Liver (tissue), 9 donors: Measurements from ENCODE around the gene MRFAP1. TPM values are rescaled to one million over a fixed set of nuclear protein-coding genes. Genes with fewer than 3 reads are reported as not detected.

Source experiments
- DNase-seq: peaks from one replicate; pipeline ENCODE4 v3.0.0-alpha.2; 2017; ENCODE audit warnings: low spot score
- H3K27ac ChIP-seq, 2 donors: one replicate each; pipeline ENCODE4 v1.7.0; 2013; ENCODE audit warnings: inconsistent platforms in 2 of 2, low read length in 2 of 2, control low read depth in 1 of 2, low read depth in 1 of 2, mild to moderate bottlenecking in 1 of 2
- H3K27me3 ChIP-seq, 4 donors: one replicate each; pipeline versions ENCODE4 v1.6.1 to v1.7.0; 2013; ENCODE audit warnings: low read length in 3 of 4, inconsistent platforms in 1 of 4, mild to moderate bottlenecking in 1 of 4, moderate library complexity in 1 of 4; ENCODE audit not compliant: control insufficient read depth in 4 of 4, insufficient read depth in 4 of 4
- H3K36me3 ChIP-seq, 4 donors: one replicate each; pipeline versions ENCODE4 v1.6.1 to v1.7.0; 2013; ENCODE audit warnings: low read length in 3 of 4, mild to moderate bottlenecking in 3 of 4, low read depth in 1 of 4, moderate library complexity in 1 of 4; ENCODE audit not compliant: control insufficient read depth in 4 of 4, insufficient read depth in 3 of 4
- H3K4me1 ChIP-seq, 4 donors: one replicate each; pipeline versions ENCODE4 v1.6.1 to v1.7.0; 2013; ENCODE audit warnings: low read length in 3 of 4, mild to moderate bottlenecking in 3 of 4, moderate library complexity in 1 of 4; ENCODE audit not compliant: control insufficient read depth in 4 of 4, insufficient read depth in 4 of 4
- H3K4me3 ChIP-seq, 3 donors: one replicate each; pipeline versions ENCODE4 v1.6.1 to v1.7.0; 2013; ENCODE audit warnings: low read length in 3 of 3, control low read depth in 1 of 3, low read depth in 1 of 3, mild to moderate bottlenecking in 1 of 3
- H3K9ac ChIP-seq, 2 donors: one replicate each; pipeline ENCODE4 v1.7.0; 2013; ENCODE audit warnings: low read length in 2 of 2, mild to moderate bottlenecking in 2 of 2, moderate library complexity in 2 of 2, control low read depth in 1 of 2, low read depth in 1 of 2
- H3K9me3 ChIP-seq, 4 donors: one replicate each; pipeline versions ENCODE4 v1.6.1 to v1.7.0; 2013; ENCODE audit warnings: low read length in 3 of 4; ENCODE audit not compliant: control insufficient read depth in 4 of 4
- EGR1 ChIP-seq, 2 donors: IDR thresholded peaks; 2 replicates each; pipeline ENCODE4 v1.6.1; 2016 to 2018; ENCODE audit warnings: antibody characterized with exemption in 2 of 2, low read depth in 2 of 2
- FOXA1 ChIP-seq: IDR thresholded peaks from 2 replicates; pipeline ENCODE4 v1.6.1; 2016; ENCODE audit warnings: antibody characterized with exemption
- FOXA2 ChIP-seq: IDR thresholded peaks from 2 replicates; pipeline ENCODE4 v1.6.1; 2016; ENCODE audit warnings: antibody characterized with exemption
- HNF4A ChIP-seq, 2 donors: conservative IDR thresholded peaks; 2 replicates each; pipeline ENCODE4 v1.6.1; 2016; ENCODE audit warnings: antibody characterized with exemption in 2 of 2, mild to moderate bottlenecking in 2 of 2
- HNF4G ChIP-seq: IDR thresholded peaks from 2 replicates; pipeline ENCODE4 v1.6.1; 2016; ENCODE audit warnings: antibody characterized with exemption
- JUND ChIP-seq, 2 donors: IDR thresholded peaks; 2 replicates each; pipeline ENCODE4 v1.6.1; 2016; ENCODE audit warnings: antibody characterized with exemption in 2 of 2
- NR2F2 ChIP-seq: IDR thresholded peaks from 2 replicates; pipeline ENCODE4 v1.6.1; 2016; ENCODE audit warnings: antibody characterized with exemption
- RAD21 ChIP-seq, 2 donors: IDR thresholded peaks; 2 replicates each; pipeline ENCODE4 v1.6.1; 2016; ENCODE audit warnings: antibody characterized with exemption in 2 of 2, mild to moderate bottlenecking in 2 of 2
- RXRA ChIP-seq, 2 donors: IDR thresholded peaks; 2 replicates each; pipeline ENCODE4 v1.6.1; 2017 to 2018; ENCODE audit warnings: antibody characterized with exemption in 2 of 2, mild to moderate bottlenecking in 1 of 2
- SP1 ChIP-seq: IDR thresholded peaks from 2 replicates; pipeline ENCODE4 v1.6.1; 2018; ENCODE audit warnings: antibody characterized with exemption, mild to moderate bottlenecking
- TAF1 ChIP-seq: conservative IDR thresholded peaks from 2 replicates; pipeline ENCODE4 v1.6.1; 2016; ENCODE audit warnings: antibody characterized with exemption, mild to moderate bottlenecking
- WGBS: extraction: QIAGEN DNeasy Blood & Tissue Kit; methylation state at CpG from one replicate; pipeline ENCODE4 v1.1.7; 2013; 5-methylcytosine and 5-hydroxymethylcytosine counted together
- polyA plus RNA-seq, 2 donors: library from polyadenylated mRNA; stranded (reverse) in 1 of 2; unstranded in 1 of 2; fragments of 200-250 nt in 1 of 2; fragments of >200 nt in 1 of 2; fragmentation: Nextera tagmentation in 1 of 2; extraction: Ambion mirVana in 1 of 2; gene quantifications; one replicate each; pipeline versions ENCODE4 v1.2.1 to v1.2.3, GENCODE V29; 2013 to 2015
- total RNA-seq, 2 donors: library from RNA; depleted of rRNA; stranded (reverse); fragments of >200 nt; gene quantifications; one replicate each; pipeline ENCODE4 v1.2.3, GENCODE V29; 2014
- TF ChIP-seq, protein P1 (sequence below): IDR thresholded peaks from 2 replicates; pipeline ENCODE4 v1.6.1; 2016; ENCODE audit warnings: antibody characterized with exemption
- TF ChIP-seq, protein P2 (sequence below): IDR thresholded peaks from 2 replicates; pipeline ENCODE4 v1.6.1; 2016; ENCODE audit warnings: antibody characterized with exemption
- TF ChIP-seq, protein P3 (sequence below): IDR thresholded peaks from 2 replicates; pipeline ENCODE4 v1.6.1; 2016; ENCODE audit warnings: antibody characterized with exemption
- TF ChIP-seq, protein P4 (sequence below): IDR thresholded peaks from 2 replicates; pipeline ENCODE4 v1.6.1; 2016; ENCODE audit warnings: antibody characterized with exemption, mild to moderate bottlenecking
- TF ChIP-seq, protein P5 (sequence below): fragments of 150-350 bp; IDR thresholded peaks from 2 replicates; pipeline ENCODE4 v1.5.1; 2017; ENCODE audit warnings: improper control_type of control experiment, low read depth, low read length; ENCODE audit not compliant: missing input control
- donor health status: healthy.
- donor health status: healthy.
- donor health status: healthy.
- donor health status: healthy.
- donor health status: healthy.

Gene MRFAP1
- total and polyA plus RNA-seq, 4 donors = 78.5 to 176 (median 104) TPM

DNA sequence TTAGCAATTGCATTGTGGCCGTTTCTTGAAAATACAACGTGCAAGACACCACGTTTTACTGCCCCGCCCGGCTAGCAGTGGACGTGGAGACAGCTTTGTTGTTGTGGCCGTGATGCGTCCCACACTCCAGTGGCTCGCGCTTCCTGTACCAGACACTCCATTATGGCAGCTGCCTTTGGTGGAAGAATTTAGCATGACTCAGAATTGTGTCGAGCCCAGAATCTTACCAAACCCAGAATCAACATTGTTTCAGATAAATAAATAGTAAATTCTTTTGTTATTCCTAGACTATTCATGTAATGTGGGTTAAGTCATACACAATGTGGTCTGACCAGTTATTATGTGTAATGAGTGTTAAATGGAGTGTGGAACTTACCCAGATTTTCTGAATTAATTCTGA lies 27.9 kb downstream of the MRFAP1 start (continued):
- TF ChIP-seq, protein P1, sequence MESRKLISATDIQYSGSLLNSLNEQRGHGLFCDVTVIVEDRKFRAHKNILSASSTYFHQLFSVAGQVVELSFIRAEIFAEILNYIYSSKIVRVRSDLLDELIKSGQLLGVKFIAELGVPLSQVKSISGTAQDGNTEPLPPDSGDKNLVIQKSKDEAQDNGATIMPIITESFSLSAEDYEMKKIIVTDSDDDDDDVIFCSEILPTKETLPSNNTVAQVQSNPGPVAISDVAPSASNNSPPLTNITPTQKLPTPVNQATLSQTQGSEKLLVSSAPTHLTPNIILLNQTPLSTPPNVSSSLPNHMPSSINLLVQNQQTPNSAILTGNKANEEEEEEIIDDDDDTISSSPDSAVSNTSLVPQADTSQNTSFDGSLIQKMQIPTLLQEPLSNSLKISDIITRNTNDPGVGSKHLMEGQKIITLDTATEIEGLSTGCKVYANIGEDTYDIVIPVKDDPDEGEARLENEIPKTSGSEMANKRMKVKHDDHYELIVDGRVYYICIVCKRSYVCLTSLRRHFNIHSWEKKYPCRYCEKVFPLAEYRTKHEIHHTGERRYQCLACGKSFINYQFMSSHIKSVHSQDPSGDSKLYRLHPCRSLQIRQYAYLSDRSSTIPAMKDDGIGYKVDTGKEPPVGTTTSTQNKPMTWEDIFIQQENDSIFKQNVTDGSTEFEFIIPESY = no peak
- TF ChIP-seq HNF4G (no peak), SP1 (no peak), RAD21 (IDR thresholded peaks at IDR 0.05) (no peak), EGR1 (IDR thresholded peaks at IDR 0.05; ENCODE audit: low read depth in 2 of 2) (no peak), JUND (IDR thresholded peaks at IDR 0.05) (no peak), RXRA (IDR thresholded peaks at IDR 0.05) (no peak), FOXA1 (no peak), HNF4A (conservative IDR thresholded peaks at IDR 0.05) (no peak), NR2F2 (no peak)
- TF ChIP-seq, protein P2, sequence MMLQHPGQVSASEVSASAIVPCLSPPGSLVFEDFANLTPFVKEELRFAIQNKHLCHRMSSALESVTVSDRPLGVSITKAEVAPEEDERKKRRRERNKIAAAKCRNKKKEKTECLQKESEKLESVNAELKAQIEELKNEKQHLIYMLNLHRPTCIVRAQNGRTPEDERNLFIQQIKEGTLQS = no peak
- TF ChIP-seq, protein P3, sequence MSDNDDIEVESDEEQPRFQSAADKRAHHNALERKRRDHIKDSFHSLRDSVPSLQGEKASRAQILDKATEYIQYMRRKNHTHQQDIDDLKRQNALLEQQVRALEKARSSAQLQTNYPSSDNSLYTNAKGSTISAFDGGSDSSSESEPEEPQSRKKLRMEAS = no peak

DNA sequence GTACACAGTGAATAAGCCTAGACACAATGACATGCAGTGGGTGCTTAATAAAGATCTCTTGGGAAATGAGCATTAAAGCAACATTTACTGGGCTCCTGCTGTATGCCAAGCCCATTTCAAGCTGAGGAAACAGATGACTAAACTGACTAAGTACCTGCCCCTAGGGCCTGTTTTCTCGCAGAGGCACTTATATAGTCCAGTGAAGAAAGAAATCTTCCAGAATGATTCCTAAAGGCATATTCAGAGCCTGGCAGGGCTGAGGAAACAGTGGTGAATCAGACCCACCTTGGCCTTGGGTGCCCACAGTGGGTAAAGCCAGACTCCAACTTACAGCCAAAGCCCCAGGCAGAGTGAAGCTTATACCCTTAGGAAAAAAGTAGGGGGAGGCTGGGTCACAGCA lies 31.2 kb downstream of the MRFAP1 start:
- Histone ChIP-seq H3K9ac (no peak overlapping the region), H3K27ac (no peak overlapping the region), H3K4me1 (peaks cover 5 to 24% (median 21%) of the 10 kb centered on the region in 4 donors), H3K4me3 (no peak overlapping the region), H3K9me3 (no peaks in the 10 kb centered on the region), H3K36me3 (no peaks in the 10 kb centered on the region), H3K27me3 (no peaks in the 10 kb centered on the region)
- no peak for DNase-seq
- WGBS = 97% methylated on average over 1 of the region's 1 CpG
- TF ChIP-seq NR2F2 = no peak
- TF ChIP-seq TAF1 = no peak
- no peak for TF ChIP-seq RXRA (IDR thresholded peaks at IDR 0.05)

DNA sequence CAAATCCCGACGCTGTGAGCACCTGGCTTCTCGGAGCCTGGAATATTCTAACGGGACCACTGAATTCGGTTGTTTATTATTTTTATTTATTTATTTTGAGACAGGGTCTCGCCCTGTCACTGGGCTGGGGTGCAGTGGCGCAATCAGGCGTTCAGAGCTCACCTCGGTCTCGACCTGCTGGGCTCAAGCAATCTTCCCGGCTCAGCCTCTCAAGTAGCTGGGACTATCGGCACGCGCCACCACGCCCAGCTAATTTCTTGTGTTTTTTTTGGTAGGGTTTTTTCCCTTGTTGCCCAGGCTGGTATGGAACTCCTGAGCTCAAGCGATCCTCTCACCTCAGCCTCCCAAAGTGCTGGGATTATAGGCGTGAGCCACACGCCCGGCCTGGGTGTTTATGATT lies 31.6 kb downstream of the MRFAP1 start:
- no peaks in the 10 kb centered on the region for H3K9me3 ChIP-seq
- peaks cover 5 to 29% (median 23%) of the 10 kb centered on the region in 4 donors for H3K4me1 ChIP-seq
- no peak for DNase-seq
- no peak for TF ChIP-seq EGR1 (IDR thresholded peaks at IDR 0.05; ENCODE audit: low read depth in 2 of 2)
- TF ChIP-seq, protein P4, sequence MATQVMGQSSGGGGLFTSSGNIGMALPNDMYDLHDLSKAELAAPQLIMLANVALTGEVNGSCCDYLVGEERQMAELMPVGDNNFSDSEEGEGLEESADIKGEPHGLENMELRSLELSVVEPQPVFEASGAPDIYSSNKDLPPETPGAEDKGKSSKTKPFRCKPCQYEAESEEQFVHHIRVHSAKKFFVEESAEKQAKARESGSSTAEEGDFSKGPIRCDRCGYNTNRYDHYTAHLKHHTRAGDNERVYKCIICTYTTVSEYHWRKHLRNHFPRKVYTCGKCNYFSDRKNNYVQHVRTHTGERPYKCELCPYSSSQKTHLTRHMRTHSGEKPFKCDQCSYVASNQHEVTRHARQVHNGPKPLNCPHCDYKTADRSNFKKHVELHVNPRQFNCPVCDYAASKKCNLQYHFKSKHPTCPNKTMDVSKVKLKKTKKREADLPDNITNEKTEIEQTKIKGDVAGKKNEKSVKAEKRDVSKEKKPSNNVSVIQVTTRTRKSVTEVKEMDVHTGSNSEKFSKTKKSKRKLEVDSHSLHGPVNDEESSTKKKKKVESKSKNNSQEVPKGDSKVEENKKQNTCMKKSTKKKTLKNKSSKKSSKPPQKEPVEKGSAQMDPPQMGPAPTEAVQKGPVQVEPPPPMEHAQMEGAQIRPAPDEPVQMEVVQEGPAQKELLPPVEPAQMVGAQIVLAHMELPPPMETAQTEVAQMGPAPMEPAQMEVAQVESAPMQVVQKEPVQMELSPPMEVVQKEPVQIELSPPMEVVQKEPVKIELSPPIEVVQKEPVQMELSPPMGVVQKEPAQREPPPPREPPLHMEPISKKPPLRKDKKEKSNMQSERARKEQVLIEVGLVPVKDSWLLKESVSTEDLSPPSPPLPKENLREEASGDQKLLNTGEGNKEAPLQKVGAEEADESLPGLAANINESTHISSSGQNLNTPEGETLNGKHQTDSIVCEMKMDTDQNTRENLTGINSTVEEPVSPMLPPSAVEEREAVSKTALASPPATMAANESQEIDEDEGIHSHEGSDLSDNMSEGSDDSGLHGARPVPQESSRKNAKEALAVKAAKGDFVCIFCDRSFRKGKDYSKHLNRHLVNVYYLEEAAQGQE = no peak
- TF ChIP-seq HNF4A (conservative IDR thresholded peaks at IDR 0.05) = no peak
- no peak for TF ChIP-seq TAF1
- TF ChIP-seq, protein P2 = no peak
- TF ChIP-seq NR2F2 = no peak
- TF ChIP-seq, protein P1 = no peak
- no peak for TF ChIP-seq RXRA (IDR thresholded peaks at IDR 0.05)
- TF ChIP-seq FOXA2 = no peak
- no peak for TF ChIP-seq HNF4G
- no peak for TF ChIP-seq SP1
- TF ChIP-seq, protein P5, sequence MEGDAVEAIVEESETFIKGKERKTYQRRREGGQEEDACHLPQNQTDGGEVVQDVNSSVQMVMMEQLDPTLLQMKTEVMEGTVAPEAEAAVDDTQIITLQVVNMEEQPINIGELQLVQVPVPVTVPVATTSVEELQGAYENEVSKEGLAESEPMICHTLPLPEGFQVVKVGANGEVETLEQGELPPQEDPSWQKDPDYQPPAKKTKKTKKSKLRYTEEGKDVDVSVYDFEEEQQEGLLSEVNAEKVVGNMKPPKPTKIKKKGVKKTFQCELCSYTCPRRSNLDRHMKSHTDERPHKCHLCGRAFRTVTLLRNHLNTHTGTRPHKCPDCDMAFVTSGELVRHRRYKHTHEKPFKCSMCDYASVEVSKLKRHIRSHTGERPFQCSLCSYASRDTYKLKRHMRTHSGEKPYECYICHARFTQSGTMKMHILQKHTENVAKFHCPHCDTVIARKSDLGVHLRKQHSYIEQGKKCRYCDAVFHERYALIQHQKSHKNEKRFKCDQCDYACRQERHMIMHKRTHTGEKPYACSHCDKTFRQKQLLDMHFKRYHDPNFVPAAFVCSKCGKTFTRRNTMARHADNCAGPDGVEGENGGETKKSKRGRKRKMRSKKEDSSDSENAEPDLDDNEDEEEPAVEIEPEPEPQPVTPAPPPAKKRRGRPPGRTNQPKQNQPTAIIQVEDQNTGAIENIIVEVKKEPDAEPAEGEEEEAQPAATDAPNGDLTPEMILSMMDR = no peak
- TF ChIP-seq FOXA1 = no peak
- TF ChIP-seq, protein P3 = no peak
- 96% methylated on average over 19 of the region's 19 CpGs for WGBS
- H3K36me3 ChIP-seq = no peaks in the 10 kb centered on the region
- H3K9ac ChIP-seq = no peak overlapping the region
- H3K27ac ChIP-seq = no peak overlapping the region
- no peak overlapping the region for H3K4me3 ChIP-seq
- H3K27me3 ChIP-seq = no peaks in the 10 kb centered on the region
